ENCODE results near the gene MICU1.
"Not testable (repeated sequence)": the region's sequence is repeated elsewhere in the genome, so short reads cannot be mapped to it uniquely, and the experiment has no call there.

MICU1 gene

DNA sequence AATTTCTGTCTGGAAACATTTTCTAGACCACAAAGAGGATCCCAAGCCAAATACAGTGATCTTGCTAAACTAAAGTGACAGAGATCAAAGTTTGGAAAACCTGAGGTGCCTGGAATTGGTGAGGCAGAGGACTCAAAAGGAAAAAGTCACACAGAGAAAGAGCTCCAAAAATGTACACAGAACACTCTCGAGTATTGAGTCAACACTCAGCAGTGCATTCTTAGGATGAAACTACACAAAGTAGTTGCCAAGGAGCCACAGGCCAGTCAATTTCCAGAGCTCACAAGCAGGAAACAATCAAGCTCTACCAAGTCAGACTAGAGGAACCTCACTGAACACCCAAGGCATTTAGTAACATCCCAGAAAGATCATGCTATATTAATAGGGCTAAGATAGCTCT, 61.3 kb downstream of the MICU1 start:
- H3K4me3 ChIP-seq (ENCODE audit: low read depth, low read length): no peak overlapping the region
- TF ChIP-seq, protein P1, sequence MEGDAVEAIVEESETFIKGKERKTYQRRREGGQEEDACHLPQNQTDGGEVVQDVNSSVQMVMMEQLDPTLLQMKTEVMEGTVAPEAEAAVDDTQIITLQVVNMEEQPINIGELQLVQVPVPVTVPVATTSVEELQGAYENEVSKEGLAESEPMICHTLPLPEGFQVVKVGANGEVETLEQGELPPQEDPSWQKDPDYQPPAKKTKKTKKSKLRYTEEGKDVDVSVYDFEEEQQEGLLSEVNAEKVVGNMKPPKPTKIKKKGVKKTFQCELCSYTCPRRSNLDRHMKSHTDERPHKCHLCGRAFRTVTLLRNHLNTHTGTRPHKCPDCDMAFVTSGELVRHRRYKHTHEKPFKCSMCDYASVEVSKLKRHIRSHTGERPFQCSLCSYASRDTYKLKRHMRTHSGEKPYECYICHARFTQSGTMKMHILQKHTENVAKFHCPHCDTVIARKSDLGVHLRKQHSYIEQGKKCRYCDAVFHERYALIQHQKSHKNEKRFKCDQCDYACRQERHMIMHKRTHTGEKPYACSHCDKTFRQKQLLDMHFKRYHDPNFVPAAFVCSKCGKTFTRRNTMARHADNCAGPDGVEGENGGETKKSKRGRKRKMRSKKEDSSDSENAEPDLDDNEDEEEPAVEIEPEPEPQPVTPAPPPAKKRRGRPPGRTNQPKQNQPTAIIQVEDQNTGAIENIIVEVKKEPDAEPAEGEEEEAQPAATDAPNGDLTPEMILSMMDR (IDR thresholded peaks at IDR 0.05; ENCODE audit: insufficient read depth, low read depth, low read length, missing control alignments): no peak
- peak; percentile 44 for DNase-seq (ENCODE audit: low read depth)

DNA sequence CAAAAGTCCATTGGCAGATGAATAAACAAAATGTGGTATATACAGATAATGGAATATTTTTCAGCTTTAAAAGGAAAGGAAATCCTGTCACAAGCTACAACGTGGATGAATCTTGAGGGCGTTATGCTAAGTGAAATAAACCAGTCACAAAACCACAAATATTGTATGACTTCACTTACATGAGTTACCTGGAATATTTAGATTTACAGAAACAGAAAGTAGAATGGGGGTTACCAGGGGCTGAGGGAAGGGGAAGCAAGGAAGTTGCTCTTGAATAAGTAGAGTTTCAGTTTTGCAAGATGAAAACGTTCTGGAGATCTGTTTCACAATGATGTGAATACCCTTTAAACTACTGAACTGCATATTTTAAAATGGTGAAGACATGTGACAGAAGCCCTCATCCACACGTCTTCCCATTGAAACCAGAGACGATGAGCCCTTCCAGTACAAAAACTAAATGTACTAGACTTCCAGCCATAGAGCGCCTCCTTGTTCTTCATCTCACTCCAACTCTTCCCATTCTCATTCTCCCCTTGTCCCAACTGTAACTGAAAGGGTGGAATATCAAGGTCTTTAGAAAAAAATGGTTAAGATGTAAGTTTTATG, 62.4 kb downstream of the MICU1 start:
- DNase-seq (ENCODE audit: low read depth): peak; percentile 79
- TF ChIP-seq, protein P1 (IDR thresholded peaks at IDR 0.05; ENCODE audit: insufficient read depth, low read depth, low read length, missing control alignments): no peak
- no peak overlapping the region for H3K4me3 ChIP-seq (ENCODE audit: low read depth, low read length)

DNA sequence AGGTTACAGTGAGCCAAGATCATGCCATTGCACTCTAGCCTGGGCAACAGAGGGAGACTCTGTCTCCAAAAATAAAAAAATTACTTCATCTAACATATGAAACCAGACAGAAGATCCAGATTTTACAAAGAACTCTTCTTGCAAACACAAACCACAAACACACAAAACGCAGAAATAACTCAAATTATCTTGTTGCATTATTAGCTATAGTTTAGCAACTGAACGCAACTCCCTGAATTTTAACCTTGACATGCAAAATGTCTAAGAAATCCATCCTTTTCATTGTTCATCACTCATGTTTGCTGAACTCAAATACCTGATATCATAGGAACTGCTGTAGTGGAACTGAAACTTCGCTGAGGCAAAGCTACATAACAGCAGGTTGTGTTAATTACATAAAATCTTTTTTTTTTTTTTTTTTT, 64.1 kb downstream of the MICU1 start:
- DNase-seq (ENCODE audit: low read depth): peak; percentile 72
- TF ChIP-seq, protein P1 (IDR thresholded peaks at IDR 0.05; ENCODE audit: insufficient read depth, low read depth, low read length, missing control alignments): no peak
- no peak overlapping the region for H3K4me3 ChIP-seq (ENCODE audit: low read depth, low read length)

DNA sequence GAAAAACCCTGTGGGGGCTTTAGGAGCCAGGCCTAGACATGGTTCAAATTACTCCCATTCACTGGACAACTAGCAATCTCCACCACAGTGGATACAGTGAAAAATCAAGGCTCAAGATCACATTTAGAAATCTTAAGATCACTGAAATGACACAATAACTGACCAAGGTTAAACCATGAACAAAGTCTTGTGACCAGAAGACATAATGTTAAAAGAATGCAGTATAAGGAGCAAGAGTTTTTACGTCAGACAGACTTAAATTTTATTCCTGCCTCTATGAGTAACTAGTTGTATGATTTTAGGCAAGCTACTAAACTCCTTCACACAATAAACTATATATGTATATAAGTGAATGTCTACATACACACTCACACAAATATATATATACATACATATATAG, 68.5 kb downstream of the MICU1 start:
- DNase-seq (ENCODE audit: low read depth): no peak
- TF ChIP-seq, protein P1 (IDR thresholded peaks at IDR 0.05; ENCODE audit: insufficient read depth, low read depth, low read length, missing control alignments): no peak
- H3K4me3 ChIP-seq (ENCODE audit: low read depth, low read length): no peak overlapping the region

DNA sequence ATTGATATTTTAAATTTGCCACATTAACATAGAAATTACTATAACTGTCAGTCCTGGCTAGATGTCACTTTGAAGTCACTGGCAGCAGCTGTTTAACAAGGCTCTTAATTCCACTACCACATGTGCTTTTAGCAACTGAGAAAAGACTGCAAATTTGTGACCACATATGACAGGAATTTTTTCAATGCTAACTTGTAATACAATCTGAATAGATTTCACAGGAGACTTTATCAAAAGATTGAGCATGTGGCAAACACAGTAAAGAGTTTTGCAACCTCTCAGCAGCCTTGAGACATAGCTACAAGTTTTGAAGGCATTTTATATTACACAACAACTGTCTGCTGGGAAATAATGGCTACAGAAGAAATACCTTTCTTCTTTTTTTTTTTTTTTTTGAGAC, 73.0 kb downstream of the MICU1 start:
- H3K4me3 ChIP-seq (ENCODE audit: low read depth, low read length): no peak overlapping the region
- no peak for DNase-seq (ENCODE audit: low read depth)
- TF ChIP-seq, protein P1 (IDR thresholded peaks at IDR 0.05; ENCODE audit: insufficient read depth, low read depth, low read length, missing control alignments): no peak

DNA sequence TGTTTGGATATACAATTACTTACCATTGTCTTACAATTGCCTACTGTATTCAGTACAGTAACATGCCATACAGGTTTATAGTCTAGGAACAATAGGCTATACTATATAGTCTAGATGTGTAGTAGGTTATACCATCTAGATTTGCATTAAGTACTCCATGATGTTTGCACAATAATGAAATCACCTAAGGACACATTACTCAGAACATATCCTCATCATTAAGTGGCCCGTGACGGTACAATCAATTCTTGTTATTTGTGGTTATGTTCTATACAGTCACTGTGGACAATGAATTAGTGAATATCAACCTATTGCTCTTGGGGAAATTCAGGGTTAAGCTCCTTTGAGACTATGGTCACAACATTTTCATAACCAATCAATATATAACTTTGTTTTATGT, 75.6 kb downstream of the MICU1 start:
- TF ChIP-seq, protein P1 (IDR thresholded peaks at IDR 0.05; ENCODE audit: insufficient read depth, low read depth, low read length, missing control alignments): no peak
- peak; percentile 44 for DNase-seq (ENCODE audit: low read depth)
- no peak overlapping the region for H3K4me3 ChIP-seq (ENCODE audit: low read depth, low read length)

DNA sequence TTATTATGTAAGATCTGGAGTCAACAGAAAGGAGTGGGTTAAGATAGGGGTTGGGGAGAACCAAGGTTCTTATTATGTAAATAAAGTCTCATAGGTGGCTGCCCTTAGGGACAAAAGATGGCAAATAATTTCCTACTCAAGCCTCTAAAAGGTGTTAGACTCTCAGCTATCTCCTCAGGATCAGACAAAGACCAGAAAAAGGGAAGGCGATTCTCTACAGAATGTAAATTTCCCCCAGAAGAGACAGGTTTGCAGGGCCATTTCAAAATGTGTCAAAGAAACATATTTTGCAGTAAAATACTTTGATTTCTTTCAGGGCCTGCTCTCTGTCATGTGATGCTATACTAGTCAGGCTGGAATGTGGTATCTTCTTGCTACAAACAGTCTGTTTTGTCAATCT, 80.3 kb downstream of the MICU1 start:
- TF ChIP-seq, protein P1 (IDR thresholded peaks at IDR 0.05; ENCODE audit: insufficient read depth, low read depth, low read length, missing control alignments): no peak

DNA sequence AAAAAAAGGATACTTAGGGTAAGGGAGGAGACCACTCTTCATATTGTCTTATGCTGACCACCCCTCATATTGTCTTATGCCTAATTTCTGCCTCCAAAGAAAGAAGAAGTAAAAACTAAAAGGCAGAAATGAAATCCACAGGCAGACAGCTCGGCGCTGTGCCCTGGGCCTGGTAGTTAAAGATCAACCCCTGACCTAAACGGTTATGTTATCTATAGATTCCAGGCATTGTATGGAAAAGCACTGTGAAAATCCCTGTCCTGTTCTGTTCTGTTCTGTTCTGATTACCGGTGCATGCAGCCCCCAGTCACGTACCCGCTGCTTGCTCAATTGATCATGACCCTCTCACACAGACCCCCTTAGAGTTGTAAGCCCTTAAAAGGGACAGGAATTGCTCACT, 82.0 kb downstream of the MICU1 start:
- not testable (repeated sequence) for DNase-seq (ENCODE audit: low read depth); H3K4me3 ChIP-seq (ENCODE audit: low read depth, low read length)

More for the DNA sequence above, 80.3 kb downstream of the MICU1 start:
- no peak for DNase-seq (ENCODE audit: low read depth)
- no peak overlapping the region for H3K4me3 ChIP-seq (ENCODE audit: low read depth, low read length)
